OCI-LY7 (cell line): ENCODE results near the gene GM2A. TPM values are rescaled to one million over a fixed set of nuclear protein-coding genes. Genes with fewer than 3 reads are reported as not detected.
A peak's percentile ranks its signal among the peaks of the same experiment; 100 is the strongest.
"Not testable (repeated sequence)": the region's sequence is repeated elsewhere in the genome, so short reads cannot be mapped to it uniquely, and the experiment has no call there.

Source experiments
- BruUV-seq: library from RNA; stranded (reverse); fragments of 400-500 nt; replicated peaks from 2 replicates; lab custom pipeline; 2021; lab: Mats Ljungman, UMichigan
- CTCF ChIA-PET: fragments of 300-600 bp; sonication (Branson Sonifier 250); formaldehyde crosslinking; loops from one replicate; lab custom pipeline; 2022; ENCODE audit warnings: antibody characterized with exemption; ENCODE audit not compliant: unreplicated experiment; lab: Charles Lee
- POLR2A ChIA-PET: fragments of 300-600 bp; sonication (Branson Sonifier 250); formaldehyde crosslinking; loops from one replicate; lab custom pipeline; 2022; ENCODE audit warnings: antibody characterized with exemption; lab: Charles Lee
- DNase-seq: peaks from one replicate; pipeline ENCODE4 v3.0.0-alpha.2; 2015; ENCODE audit warnings: low spot score
- H2AFZ ChIP-seq: fragments of 200-600 bp; sonication (generic), shearing (Covaris generic); 2 replicates; pipeline ENCODE4 v1.6.1; 2014; ENCODE audit warnings: mild to moderate bottlenecking, antibody characterized with exemption, low read length, moderate library complexity
- H3K27ac ChIP-seq: fragments of 200-600 bp; sonication (generic); 2 replicates; pipeline ENCODE4 v1.5.1; 2014; ENCODE audit warnings: mixed run types, low read depth, mild to moderate bottlenecking, moderate library complexity, low read length, inconsistent platforms; ENCODE audit not compliant: poor library complexity, severe bottlenecking
- H3K36me3 ChIP-seq: fragments of 200-600 bp; sonication (generic); 2 replicates; pipeline ENCODE4 v1.6.1; 2014; ENCODE audit warnings: mild to moderate bottlenecking, antibody characterized with exemption, low read length, moderate library complexity, mixed read lengths; ENCODE audit not compliant: insufficient read depth
- H3K4me1 ChIP-seq: fragments of 200-600 bp; sonication (generic); 2 replicates; pipeline ENCODE4 v1.5.1; 2014; ENCODE audit warnings: mild to moderate bottlenecking, low read length; ENCODE audit not compliant: insufficient read depth, poor library complexity, severe bottlenecking
- H3K4me2 ChIP-seq: fragments of 200-600 bp; sonication (generic); 2 replicates; pipeline ENCODE4 v1.6.1; 2014; ENCODE audit warnings: mild to moderate bottlenecking, low read length
- H3K4me3 ChIP-seq: fragments of 200-600 bp; sonication (generic); 2 replicates; pipeline ENCODE4 v1.5.1; 2014; ENCODE audit warnings: mild to moderate bottlenecking, low read depth, low read length; ENCODE audit not compliant: poor library complexity, severe bottlenecking
- H3K79me2 ChIP-seq: fragments of 200-600 bp; sonication (generic); 2 replicates; pipeline ENCODE4 v1.6.1; 2016; ENCODE audit warnings: low read depth, mild to moderate bottlenecking, low read length, moderate library complexity, mixed read lengths; ENCODE audit not compliant: insufficient read depth
- H3K9me2 ChIP-seq: fragments of 200-600 bp; sonication (generic); 2 replicates; pipeline ENCODE4 v1.6.1; 2016; ENCODE audit warnings: mild to moderate bottlenecking, low read length, mixed read lengths; ENCODE audit not compliant: insufficient read depth
- H3K9me3 ChIP-seq: fragments of 200-600 bp; sonication (generic); 2 replicates; pipeline ENCODE4 v1.6.1; 2014; ENCODE audit warnings: mild to moderate bottlenecking, mixed run types, low read length, mixed read lengths
- H4K20me1 ChIP-seq: fragments of 200-600 bp; sonication (generic); 2 replicates; pipeline ENCODE4 v1.6.1; 2014; ENCODE audit warnings: mild to moderate bottlenecking, antibody characterized with exemption, low read length, moderate library complexity, mixed read lengths; ENCODE audit not compliant: insufficient read depth
- CTCF ChIP-seq: fragments of 200-600 bp; sonication (generic); conservative IDR thresholded peaks from 2 replicates; pipeline ENCODE4 v1.5.1; 2014; ENCODE audit warnings: mild to moderate bottlenecking, antibody characterized with exemption, low read length, moderate library complexity, mixed read lengths
- EZH2phosphoT487 ChIP-seq: fragments of 200-600 bp; sonication (generic); IDR thresholded peaks from 2 replicates; pipeline ENCODE4 v1.6.1; 2018; ENCODE audit warnings: low read depth, borderline replicate concordance, mild to moderate bottlenecking, mixed run types, antibody characterized with exemption, low read length, moderate library complexity, mixed read lengths
- intact Hi-C: fragments of 100-400 bp; cut with micrococcal nuclease; formaldehyde crosslinking; loops from one replicate; pipeline ENCODE4 v1.10.0; 2022; ENCODE audit not compliant: unreplicated experiment
- total RNA-seq, 2 experiments: library from RNA; depleted of rRNA in 1 of 2; stranded (reverse); fragments of >200 nt in 1 of 2; shearing (Covaris generic) in 1 of 2; gene quantifications; 2 replicates each; pipeline ENCODE4 v1.2.3, GENCODE V29; 2014 to 2022

Gene GM2A
- total RNA-seq, 2 experiments from 2014 or later = 52.4 to 64.5 TPM

- TF ChIP-seq CTCF (no peak), EZH2phosphoT487 (no peak)
- peak overlapping the region; percentile 97 for H3K4me3 ChIP-seq
- peaks cover 17% of the 10 kb centered on the region for H3K36me3 ChIP-seq
- H3K9me2 ChIP-seq = no peaks in the 10 kb centered on the region
- no peak for DNase-seq
- H2AFZ ChIP-seq = no peak overlapping the region
- H3K27ac ChIP-seq = peak overlapping the region; percentile 88
- H3K4me2 ChIP-seq = peak overlapping the region; percentile 99
- peaks cover 62% of the 10 kb centered on the region for H3K4me1 ChIP-seq
- POLR2A ChIA-PET = interaction anchor here (1.0 to 4.8 kb wide), 18 partner anchors 10 to 156 kb away, joined by 3 to 49 read pairs (median 6); partner anchors contain the start of gene CCDC69
- H3K9me3 ChIP-seq = no peaks in the 10 kb centered on the region
- peaks cover 9% of the 10 kb centered on the region; the same call in 1 of the 2 replicates for H4K20me1 ChIP-seq
- intact Hi-C loops = loop anchor here (5.0 to 10.0 kb wide), 4 partner anchors 41 to 769 kb away; partner anchors contain the start of gene G3BP1
- no TSS peak for BruUV-seq
- H3K79me2 ChIP-seq = peaks cover 56% of the 10 kb centered on the region
- CTCF ChIA-PET = interaction anchor here (1.1 to 2.1 kb wide), 3 partner anchors 35 to 103 kb away, joined by 3 to 9 read pairs (median 6); no protein-coding TSS in a partner anchor
Observed at GRCh38 chr5:151253605-151253950, 593 bp downstream of the GM2A start.

- no peak for DNase-seq
- Histone ChIP-seq H3K36me3 (peaks cover 27% of the 10 kb centered on the region), H3K9me3 (no peaks in the 10 kb centered on the region), H3K4me1 (peaks cover 65% of the 10 kb centered on the region), H3K27ac (peak overlapping the region; percentile 88), H3K9me2 (no peaks in the 10 kb centered on the region), H4K20me1 (peaks cover 9% of the 10 kb centered on the region; the same call in 1 of the 2 replicates), H2AFZ (no peak overlapping the region), H3K4me2 (peak overlapping the region; percentile 99), H3K4me3 (peak overlapping the region; percentile 97), H3K79me2 (peaks cover 66% of the 10 kb centered on the region)
- intact Hi-C loops = loop anchor here (5.0 to 10.0 kb wide), 4 partner anchors 42 to 770 kb away; partner anchors contain the start of gene G3BP1
- ChIA-PET CTCF (interaction anchor here (0.6 to 1.9 kb wide), 2 partner anchors 44 to 104 kb away, joined by 3 to 9 read pairs; no protein-coding TSS in a partner anchor), POLR2A (interaction anchor here (0.6 to 4.8 kb wide), 13 partner anchors 13 to 510 kb away, joined by 3 to 49 read pairs (median 4); no protein-coding TSS in a partner anchor)
- TF ChIP-seq EZH2phosphoT487 (no peak), CTCF (no peak)
- no TSS peak for BruUV-seq
Observed at GRCh38 chr5:151254556-151254955, 1.6 kb downstream of the GM2A start.

- H4K20me1 ChIP-seq, BruUV-seq, DNase-seq, H3K9me3 ChIP-seq, H3K9me2 ChIP-seq, H2AFZ ChIP-seq: not testable (repeated sequence)
- POLR2A ChIA-PET = interaction anchor here (0.6 to 1.8 kb wide), 8 partner anchors 21 to 103 kb away, joined by 3 to 11 read pairs (median 4); no protein-coding TSS in a partner anchor
- Histone ChIP-seq H3K27ac (peak overlapping the region; percentile 88), H3K4me3 (peak overlapping the region; percentile 97), H3K79me2 (peaks cover 67% of the 10 kb centered on the region), H3K4me2 (peak overlapping the region; percentile 99), H3K4me1 (peaks cover 65% of the 10 kb centered on the region), H3K36me3 (peaks cover 31% of the 10 kb centered on the region)
- intact Hi-C loops = loop anchor here (5.0 to 10.0 kb wide), 5 partner anchors 43 to 770 kb away; partner anchors contain the start of gene G3BP1
- CTCF ChIA-PET = interaction anchor here (1.6 kb wide), 1 partner anchor 17 kb away, joined by 3 read pairs; no protein-coding TSS in a partner anchor
Observed at GRCh38 chr5:151254990-151255389, 2.0 kb downstream of the GM2A start.
